OCI-M2 (cell line): ENCODE measurements around the gene HSDL1.

ENCODE experiments used
- DNase-seq: peaks from one replicate; lab custom pipeline; 2025; ENCODE audit not compliant: unreplicated experiment; lab: John Stamatoyannopoulos, UW

The HSDL1 gene

GRCh38 chr16:84110527-84110926, 34.5 kb downstream of the HSDL1 start:
- no peak for DNase-seq

GRCh38 chr16:84109598-84110335, 35.2 kb downstream of the HSDL1 start:
- DNase-seq = no peak

GRCh38 chr16:84107921-84108320, 37.1 kb downstream of the HSDL1 start:
- DNase-seq = no peak

GRCh38 chr16:84105948-84106740, 38.8 kb downstream of the HSDL1 start:
- DNase-seq = no peak

GRCh38 chr16:84105301-84105815, 39.6 kb downstream of the HSDL1 start:
- no peak for DNase-seq

- no peak for DNase-seq
These were observed 40.7 kb downstream of the HSDL1 start for GRCh38 chr16:84104231-84104630.

GRCh38 chr16:84103678-84104077, 41.3 kb downstream of the HSDL1 start:
- no peak for DNase-seq

GRCh38 chr16:84098939-84099338, 46.0 kb downstream of the HSDL1 start:
- DNase-seq = no peak

- DNase-seq = no peak
These were observed 48.5 kb downstream of the HSDL1 start for GRCh38 chr16:84096447-84097005.

GRCh38 chr16:84095466-84095865, 49.5 kb downstream of the HSDL1 start:
- no peak for DNase-seq

- DNase-seq = no peak
These were observed 51.1 kb downstream of the HSDL1 start for GRCh38 chr16:84093879-84094270.

GRCh38 chr16:84093120-84093878, 51.7 kb downstream of the HSDL1 start:
- DNase-seq = no peak

- no peak for DNase-seq
These were observed 53.5 kb downstream of the HSDL1 start for GRCh38 chr16:84091460-84091859.

- DNase-seq = no peak
These were observed 54.8 kb downstream of the HSDL1 start for GRCh38 chr16:84090211-84090610.

GRCh38 chr16:84088695-84089395, 56.1 kb downstream of the HSDL1 start:
- no peak for DNase-seq

GRCh38 chr16:84087466-84088151, 57.4 kb downstream of the HSDL1 start:
- no peak for DNase-seq

GRCh38 chr16:84087001-84087400, 58.0 kb downstream of the HSDL1 start:
- no peak for DNase-seq

GRCh38 chr16:84086341-84086740, 58.6 kb downstream of the HSDL1 start:
- DNase-seq = no peak

GRCh38 chr16:84085773-84086172, 59.2 kb downstream of the HSDL1 start:
- DNase-seq = no peak

- no peak for DNase-seq
These were observed 59.7 kb downstream of the HSDL1 start for GRCh38 chr16:84085271-84085667.
